Hepatocyte (in vitro differentiated cells): Measurements from ENCODE around the gene FAM222B. TPM values are rescaled to one million over a fixed set of nuclear protein-coding genes. Genes with fewer than 3 reads are reported as not detected.
"Not testable (repeated sequence)": the region's sequence is repeated elsewhere in the genome, so short reads cannot be mapped to it uniquely, and the experiment has no call there.

Experiments used
- DNase-seq: peaks from one replicate; pipeline ENCODE4 v3.0.0-alpha.2; 2016; ENCODE audit warnings: low spot score
- H2AFZ ChIP-seq: fragments of 200-600 bp; sonication (generic); 2 replicates; pipeline ENCODE4 v1.6.0; 2016; ENCODE audit warnings: antibody characterized with exemption, mild to moderate bottlenecking
- H3K27ac ChIP-seq: fragments of 200-600 bp; sonication (generic); 2 replicates; pipeline ENCODE4 v1.5.1; 2016; ENCODE audit warnings: mild to moderate bottlenecking
- H3K27me3 ChIP-seq: fragments of 200-600 bp; sonication (generic); 2 replicates; pipeline ENCODE4 v1.6.1; 2016
- H3K36me3 ChIP-seq: fragments of 200-600 bp; sonication (generic); replicated peaks from 2 replicates; pipeline ENCODE4 v1.5.1; 2016; ENCODE audit warnings: low read depth; ENCODE audit not compliant: insufficient read depth
- H3K4me1 ChIP-seq: fragments of 200-600 bp; sonication (generic); 2 replicates; pipeline ENCODE4 v1.5.1; 2016; ENCODE audit warnings: mild to moderate bottlenecking, moderate library complexity; ENCODE audit not compliant: insufficient read depth
- H3K4me2 ChIP-seq: fragments of 200-600 bp; sonication (generic); 2 replicates; pipeline ENCODE4 v1.6.0; 2016
- H3K4me3 ChIP-seq: fragments of 200-600 bp; sonication (generic); 2 replicates; pipeline ENCODE4 v1.5.1; 2016; ENCODE audit warnings: mild to moderate bottlenecking
- H3K79me2 ChIP-seq: fragments of 200-600 bp; sonication (generic); 2 replicates; pipeline ENCODE4 v1.6.0; 2017; ENCODE audit warnings: mild to moderate bottlenecking
- H3K9me2 ChIP-seq: fragments of 200-600 bp; sonication (generic); replicated peaks from 2 replicates; pipeline ENCODE4 v1.6.0; 2017; ENCODE audit warnings: mild to moderate bottlenecking; ENCODE audit not compliant: insufficient read depth
- H3K9me3 ChIP-seq: fragments of 200-600 bp; sonication (generic); 2 replicates; pipeline ENCODE4 v1.5.1; 2016; ENCODE audit warnings: low read depth, mild to moderate bottlenecking
- H4K20me1 ChIP-seq: fragments of 200-600 bp; sonication (generic); 2 replicates; pipeline ENCODE4 v1.6.0; 2016; ENCODE audit warnings: mild to moderate bottlenecking; ENCODE audit not compliant: insufficient read depth, poor library complexity, severe bottlenecking
- CTCF ChIP-seq: fragments of 200-600 bp; sonication (generic); IDR thresholded peaks from 2 replicates; pipeline ENCODE4 v1.5.1; 2016; ENCODE audit warnings: antibody characterized with exemption, mild to moderate bottlenecking; ENCODE audit not compliant: poor library complexity
- EZH2 ChIP-seq: fragments of 200-600 bp; sonication (generic); IDR thresholded peaks from 2 replicates; pipeline ENCODE4 v1.6.1; 2016; ENCODE audit warnings: antibody characterized with exemption, mild to moderate bottlenecking, borderline replicate concordance
- EZH2phosphoT487 ChIP-seq: fragments of 200-600 bp; sonication (generic); IDR thresholded peaks from one replicate; pipeline ENCODE4 v1.6.1; 2018; ENCODE audit warnings: antibody characterized with exemption, mild to moderate bottlenecking, low read depth, moderate library complexity; ENCODE audit not compliant: unreplicated experiment, severe bottlenecking
- WGBS: methylation state at CpG from one replicate; pipeline ENCODE4 v1.1.6; 2016; ENCODE audit warnings: low lambda C conversion rate; ENCODE audit errors: missing lambda C conversion rate; 5-methylcytosine and 5-hydroxymethylcytosine counted together
- polyA plus RNA-seq: library from polyadenylated mRNA; unstranded; fragments of >200 nt; fragmentation: Nextera tagmentation; extraction: Ambion mirVana; gene quantifications from 2 replicates; pipeline ENCODE4 v1.2.1, GENCODE V29; 2016
- total RNA-seq: library from RNA; depleted of rRNA; stranded (reverse); fragments of >200 nt; gene quantifications from 2 replicates; pipeline ENCODE4 v1.2.3, GENCODE V29; 2014

The FAM222B gene
- total and polyA plus RNA-seq, 2 experiments from 2014 or later: 7.9 to 36.0 TPM

GRCh38 chr17:28737316-28737715 is 105.3 kb downstream of the FAM222B start:
- WGBS: 98% methylated on average over 12 of the region's 12 CpGs
- H3K27me3 ChIP-seq: no peaks in the 10 kb centered on the region
- H4K20me1 ChIP-seq: no peaks in the 10 kb centered on the region
- DNase-seq: no peak
- no peak overlapping the region for H2AFZ ChIP-seq
- H3K79me2 ChIP-seq: peaks cover under 1% of the 10 kb centered on the region
- no peaks in the 10 kb centered on the region for H3K36me3 ChIP-seq
- H3K9me3 ChIP-seq: no peaks in the 10 kb centered on the region
- H3K4me2 ChIP-seq: no peak overlapping the region
- no peak for TF ChIP-seq CTCF
- no peak for TF ChIP-seq EZH2
- TF ChIP-seq EZH2phosphoT487: no peak
- H3K4me1 ChIP-seq: peaks cover 4% of the 10 kb centered on the region
- H3K9me2 ChIP-seq: no peaks in the 10 kb centered on the region
- no peak overlapping the region for H3K27ac ChIP-seq
- no peak overlapping the region for H3K4me3 ChIP-seq

- not testable (repeated sequence) for DNase-seq, H3K27ac ChIP-seq, H3K4me3 ChIP-seq, H3K4me2 ChIP-seq, H4K20me1 ChIP-seq, H3K36me3 ChIP-seq, H3K4me1 ChIP-seq, H3K9me2 ChIP-seq, H2AFZ ChIP-seq, H3K9me3 ChIP-seq, H3K79me2 ChIP-seq, H3K27me3 ChIP-seq
- WGBS: 89% methylated on average over 6 of the region's 8 CpGs
These were observed 106.4 kb downstream of the FAM222B start for GRCh38 chr17:28735913-28736769.

- DNase-seq: no peak
- TF ChIP-seq EZH2phosphoT487: no peak
- TF ChIP-seq CTCF: no peak
- no peak for TF ChIP-seq EZH2
- Histone ChIP-seq H3K27me3 (no peaks in the 10 kb centered on the region), H2AFZ (no peak overlapping the region), H3K9me2 (no peaks in the 10 kb centered on the region), H3K4me2 (no peak overlapping the region), H3K36me3 (no peaks in the 10 kb centered on the region), H3K4me1 (no peaks in the 10 kb centered on the region), H3K27ac (no peak overlapping the region), H3K79me2 (no peaks in the 10 kb centered on the region), H4K20me1 (no peaks in the 10 kb centered on the region), H3K4me3 (no peak overlapping the region), H3K9me3 (no peaks in the 10 kb centered on the region)
- WGBS: 68% methylated on average over 5 of the region's 5 CpGs
These were observed 107.3 kb downstream of the FAM222B start for GRCh38 chr17:28735242-28735722.

- WGBS: 95% methylated on average over 10 of the region's 10 CpGs
- TF ChIP-seq CTCF: no peak
- TF ChIP-seq EZH2phosphoT487: no peak
- TF ChIP-seq EZH2: no peak
- H3K9me2 ChIP-seq: no peaks in the 10 kb centered on the region
- DNase-seq: no peak
- no peaks in the 10 kb centered on the region for H3K79me2 ChIP-seq
- no peaks in the 10 kb centered on the region for H3K9me3 ChIP-seq
- H3K27me3 ChIP-seq: no peaks in the 10 kb centered on the region
- H3K4me3 ChIP-seq: no peak overlapping the region
- H3K36me3 ChIP-seq: no peaks in the 10 kb centered on the region
- H3K4me2 ChIP-seq: no peak overlapping the region
- H3K4me1 ChIP-seq: no peaks in the 10 kb centered on the region
- no peak overlapping the region for H3K27ac ChIP-seq
- H2AFZ ChIP-seq: no peak overlapping the region
- H4K20me1 ChIP-seq: no peaks in the 10 kb centered on the region
These were observed 107.8 kb downstream of the FAM222B start for GRCh38 chr17:28734712-28735241.
